GM18526 (cell line): ENCODE measurements around the gene C4B.
A peak's percentile ranks its signal among the peaks of the same experiment; 100 is the strongest.
"Not testable (repeated sequence)": the region's sequence is repeated elsewhere in the genome, so short reads cannot be mapped to it uniquely, and the experiment has no call there.

Experiments used
- POLR2A ChIP-seq: IDR thresholded peaks from 3 replicates; pipeline ENCODE4 v1.6.1; 2011; ENCODE audit not compliant: insufficient read length; ENCODE audit errors: extremely low read depth

Gene C4B

DNA sequence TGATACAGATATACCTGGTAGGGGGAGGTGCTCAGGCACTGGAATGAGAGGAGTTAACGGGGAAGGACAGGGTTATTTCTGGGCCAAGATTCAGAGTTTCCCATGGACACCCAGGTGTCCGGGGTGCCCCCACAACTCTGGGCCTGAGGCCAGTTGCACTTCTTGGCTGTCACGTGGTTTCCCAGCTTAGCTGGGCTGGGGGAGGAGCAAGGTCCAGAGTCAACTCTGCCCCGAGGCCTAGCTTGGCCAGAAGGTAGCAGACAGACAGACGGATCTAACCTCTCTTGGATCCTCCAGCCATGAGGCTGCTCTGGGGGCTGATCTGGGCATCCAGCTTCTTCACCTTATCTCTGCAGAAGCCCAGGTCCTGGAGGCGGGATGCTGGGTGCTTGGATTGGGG is at the start of gene C4B:
Gene C4B, plus strand, starts transcription at position 249 of the 400 bp plus-strand sequence. Its CDS starts 51 bp downstream, at position 300.
- TF ChIP-seq POLR2A: not testable (repeated sequence)

GRCh38 chr6:31965700-31966099 is 48.9 kb upstream of the C4B start:
- no peak for TF ChIP-seq POLR2A

- no peak for TF ChIP-seq POLR2A
These were observed 48.1 kb upstream of the C4B start for GRCh38 chr6:31966506-31966905.

DNA sequence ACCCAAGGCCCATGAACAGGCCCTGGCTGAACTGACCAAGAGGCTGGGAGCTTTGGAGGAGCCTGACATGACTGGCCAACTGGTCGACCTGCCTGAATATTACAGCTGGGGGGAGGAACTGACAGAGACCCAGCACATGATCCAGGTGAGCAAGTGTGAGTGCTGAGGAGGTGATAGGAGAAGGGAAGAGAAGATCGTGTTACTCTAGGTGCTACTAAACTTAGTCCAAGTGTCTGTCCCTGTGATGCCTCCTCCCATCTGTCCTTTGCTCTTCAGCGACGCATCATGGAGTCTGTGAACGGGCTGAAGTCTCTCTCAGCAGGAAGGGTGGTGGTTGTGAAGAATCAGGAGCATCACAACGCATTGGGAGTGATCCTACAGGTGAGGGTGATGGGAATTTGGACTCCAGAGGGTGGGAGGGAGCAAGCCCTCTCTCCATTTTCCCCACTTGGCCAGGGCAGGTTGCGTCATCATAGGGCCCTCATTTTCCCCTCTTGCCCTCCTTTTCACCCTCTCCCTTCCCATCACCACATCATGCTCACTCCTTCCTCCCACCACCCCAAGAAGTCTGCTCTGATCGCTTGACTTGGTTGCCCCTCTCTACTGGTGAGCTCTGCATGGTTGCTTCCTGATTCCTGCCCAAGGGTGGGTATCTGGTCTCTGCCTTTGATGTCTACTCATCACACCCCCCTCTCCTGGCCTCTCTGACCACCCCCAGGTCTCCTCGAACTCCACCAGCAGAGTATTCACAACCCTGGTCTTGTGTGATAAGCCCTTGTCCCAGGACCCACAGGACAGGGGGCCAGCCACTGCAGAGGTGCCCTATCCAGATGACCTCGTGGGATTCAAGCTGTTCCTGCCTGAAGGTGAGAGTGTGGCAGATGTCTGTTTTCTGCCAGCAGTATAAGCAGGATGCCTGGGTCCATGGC is 47.3 kb upstream of the C4B start:
- no peak for TF ChIP-seq POLR2A

- TF ChIP-seq POLR2A: no peak
These were observed 46.7 kb upstream of the C4B start for GRCh38 chr6:31967926-31968320.

DNA sequence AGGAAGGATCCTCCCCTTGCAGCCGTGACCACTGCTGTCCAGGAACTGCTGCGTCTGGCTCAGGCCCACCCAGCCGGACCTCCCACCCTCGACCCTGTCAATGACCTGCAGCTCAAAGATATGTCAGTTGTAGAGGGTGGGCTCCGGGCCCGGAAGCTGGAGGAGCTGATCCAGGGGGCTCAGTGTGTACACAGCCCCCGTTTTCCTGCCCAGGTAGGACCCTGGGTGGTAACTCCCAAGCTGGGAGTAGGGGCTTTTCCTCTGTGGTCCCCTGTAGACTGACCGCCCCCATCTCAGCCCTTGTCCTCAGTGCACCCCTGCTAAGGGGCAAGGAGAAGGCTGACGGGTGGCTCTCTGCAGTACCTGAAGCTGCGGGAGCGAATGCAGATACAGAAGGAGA is 46.3 kb upstream of the C4B start:
- TF ChIP-seq POLR2A: no peak

DNA sequence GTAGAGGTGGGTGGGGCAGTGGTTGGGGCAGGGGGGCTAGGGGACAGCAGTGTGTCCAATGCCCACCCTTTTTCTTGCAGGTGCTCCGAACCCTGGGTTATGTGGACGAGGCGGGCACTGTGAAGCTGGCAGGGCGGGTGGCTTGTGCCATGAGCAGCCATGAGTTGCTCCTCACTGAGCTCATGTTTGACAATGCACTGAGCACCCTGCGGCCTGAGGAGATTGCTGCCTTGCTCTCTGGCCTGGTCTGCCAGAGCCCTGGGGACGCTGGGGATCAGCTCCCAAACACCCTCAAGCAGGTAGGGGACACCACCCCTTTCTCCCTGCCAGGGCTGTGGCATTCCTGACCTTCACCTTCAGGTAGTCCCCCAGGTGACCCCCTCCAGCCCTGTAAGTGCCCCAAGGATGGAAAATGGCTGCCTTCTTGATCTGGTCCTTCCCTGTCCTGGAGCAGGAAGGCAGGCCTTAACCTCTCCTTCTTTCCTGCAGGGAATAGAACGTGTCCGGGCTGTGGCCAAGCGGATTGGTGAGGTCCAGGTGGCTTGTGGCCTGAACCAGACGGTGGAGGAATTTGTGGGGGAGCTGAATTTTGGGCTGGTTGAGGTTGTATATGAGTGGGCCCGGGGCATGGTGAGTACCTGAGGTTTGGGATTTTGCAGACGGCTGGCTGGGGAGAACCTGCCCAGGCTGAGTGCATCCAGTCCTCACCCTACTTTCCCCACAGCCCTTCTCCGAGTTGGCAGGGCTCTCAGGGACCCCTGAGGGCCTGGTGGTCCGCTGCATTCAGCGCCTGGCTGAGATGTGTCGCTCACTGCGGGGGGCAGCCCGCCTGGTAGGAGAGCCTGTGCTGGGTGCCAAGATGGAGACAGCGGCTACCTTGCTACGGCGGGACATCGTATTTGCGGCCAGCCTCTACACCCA is 45.5 kb upstream of the C4B start:
- no peak for TF ChIP-seq POLR2A

- TF ChIP-seq POLR2A: no peak
These were observed 44.6 kb upstream of the C4B start for GRCh38 chr6:31969712-31970603.

DNA sequence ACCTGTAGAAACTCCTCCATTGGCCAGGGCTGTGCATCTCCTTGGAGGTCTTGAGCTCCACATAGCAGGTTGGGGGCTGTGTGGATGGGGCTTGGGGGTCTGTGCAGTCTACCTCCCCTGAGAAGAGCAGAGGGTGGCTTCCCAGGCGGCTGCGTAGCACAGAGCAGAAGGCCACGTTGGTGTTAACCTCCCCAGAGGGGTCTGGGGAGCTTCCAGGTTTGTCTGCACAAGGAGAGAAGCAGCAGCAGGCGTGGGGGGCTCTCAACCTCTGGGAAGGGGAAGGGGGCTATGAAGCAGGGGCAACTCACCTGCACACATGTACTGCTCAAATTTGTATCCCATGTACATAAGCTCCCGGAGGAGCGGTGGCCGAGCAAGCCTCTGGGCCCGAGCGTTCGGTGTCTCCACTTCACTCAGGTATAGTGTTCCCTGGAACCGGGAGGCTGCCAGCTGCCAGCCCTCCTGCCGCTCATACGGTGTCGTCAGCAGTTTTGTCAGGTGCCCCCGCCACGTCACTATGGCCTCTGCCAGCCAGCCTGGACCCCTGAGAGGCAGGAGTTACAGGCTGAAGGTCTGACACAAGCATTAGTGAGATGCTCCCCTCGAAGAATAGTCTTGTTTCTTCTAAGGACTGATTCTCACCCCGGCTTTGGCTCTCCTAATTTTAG is 43.9 kb upstream of the C4B start:
- TF ChIP-seq POLR2A: no peak

- no peak for TF ChIP-seq POLR2A
These were observed 43.2 kb upstream of the C4B start for GRCh38 chr6:31971279-31971992.

- TF ChIP-seq POLR2A: peak; percentile 57
These were observed 42.4 kb upstream of the C4B start, which contains the start of gene DXO for GRCh38 chr6:31971993-31972708. DXO (minus strand) TSS chr6:31972138; CDS start chr6:31971675, 463 bp downstream.

GRCh38 chr6:31972709-31973350 is 41.8 kb upstream of the C4B start:
- no peak for TF ChIP-seq POLR2A
